Measurements from ENCODE around the gene GDAP2. TPM values are rescaled to one million over a fixed set of nuclear protein-coding genes. Genes with fewer than 3 reads are reported as not detected.
A peak's percentile ranks its signal among the peaks of the same experiment; 100 is the strongest.

The GDAP2 gene
- total RNA-seq, 2 donors from 2014 or later, result 15.8 to 20.8 TPM

- Histone ChIP-seq H3K36me3 (replicated peaks in 1 of 2; ENCODE audit: insufficient read depth in 1 of 2, low read depth in 2 of 2) (peaks cover 0 to 6% of the 10 kb centered on the region in 2 donors), H3K4me3 (no peak overlapping the region), H3K27me3 (no peaks in the 10 kb centered on the region), H3K9me3 (no peaks in the 10 kb centered on the region), H3K27ac (peak overlapping the region in 1 of 4 donors; percentile 39), H3K4me1 (peaks cover 37% of the 10 kb centered on the region)
- DNase-seq (no peak), ATAC-seq (no peak)
- no peak for TF ChIP-seq POLR2A (IDR thresholded peaks at IDR 0.05)
- 30 to 33% methylated on average over 4 of the region's 4 CpGs for WGBS, 2 donors
- intact Hi-C loops (cut with DNase I), result loop anchor here (10.0 kb wide), 1 partner anchor 373 kb away; no protein-coding TSS in a partner anchor
Observed at GRCh38 chr1:117897551-117897950, 31.9 kb downstream of the GDAP2 start.

GRCh38 chr1:117895482-117896114, 33.8 kb downstream of the GDAP2 start:
- DNase-seq (peak; percentile 76 to 85 (median 83)), ATAC-seq (peak; percentile 81)
- WGBS, 2 donors, result 3 to 6% methylated on average over 4 of the region's 4 CpGs
- intact Hi-C loops (cut with DNase I), result loop anchor here (10.0 kb wide), 1 partner anchor 371 kb away; no protein-coding TSS in a partner anchor
- Histone ChIP-seq H3K4me1 (peaks cover 57% of the 10 kb centered on the region), H3K36me3 (replicated peaks in 1 of 2; ENCODE audit: insufficient read depth in 1 of 2, low read depth in 2 of 2) (peaks cover 0 to 6% of the 10 kb centered on the region in 2 donors), H3K4me3 (no peak overlapping the region), H3K27me3 (no peaks in the 10 kb centered on the region), H3K9me3 (no peaks in the 10 kb centered on the region), H3K27ac (peak overlapping the region in 1 of 4 donors; percentile 73)
- TF ChIP-seq CTCF (IDR thresholded peaks at IDR 0.05) (peak; percentile 54 to 88 (median 79)), POLR2A (IDR thresholded peaks at IDR 0.05) (no peak)

- intact Hi-C loops (cut with DNase I), result loop anchor here (10.0 kb wide), 1 partner anchor 369 kb away; no protein-coding TSS in a partner anchor
- H3K27me3 ChIP-seq, result no peaks in the 10 kb centered on the region
Observed at GRCh38 chr1:117894078-117894477, 35.3 kb downstream of the GDAP2 start.

GRCh38 chr1:117892512-117892911, 36.9 kb downstream of the GDAP2 start:
- Histone ChIP-seq H3K36me3 (replicated peaks in 1 of 2; ENCODE audit: insufficient read depth in 1 of 2, low read depth in 2 of 2) (peaks cover 0 to 6% of the 10 kb centered on the region in 2 donors), H3K27me3 (no peaks in the 10 kb centered on the region), H3K27ac (peak overlapping the region in 2 of 4 donors; percentile 1 to 73), H3K9me3 (no peaks in the 10 kb centered on the region), H3K4me3 (no peak overlapping the region), H3K4me1 (peaks cover 61% of the 10 kb centered on the region)
- intact Hi-C loops (cut with DNase I), result loop anchor here (10.0 kb wide), 1 partner anchor 368 kb away; no protein-coding TSS in a partner anchor
- DNase-seq (no peak), ATAC-seq (peak; percentile 55)
- 15 to 17% methylated on average over 2 of the region's 2 CpGs for WGBS, 2 donors
- no peak for TF ChIP-seq CTCF (IDR thresholded peaks at IDR 0.05)
- TF ChIP-seq POLR2A (IDR thresholded peaks at IDR 0.05), result no peak

More at GRCh38 chr1:117894078-117894477, 35.3 kb downstream of the GDAP2 start:
- H3K27ac ChIP-seq, result peak overlapping the region in 3 of 4 donors; percentile 28 to 73 (median 44)
- peaks cover 0 to 6% of the 10 kb centered on the region in 2 donors for H3K36me3 ChIP-seq (replicated peaks in 1 of 2; ENCODE audit: insufficient read depth in 1 of 2, low read depth in 2 of 2)
- ATAC-seq (no peak), DNase-seq (no peak)
- WGBS, 2 donors, result 56 to 77% methylated on average over 1 of the region's 1 CpG
- H3K4me3 ChIP-seq, result no peak overlapping the region
- TF ChIP-seq CTCF (IDR thresholded peaks at IDR 0.05), result no peak
- TF ChIP-seq POLR2A (IDR thresholded peaks at IDR 0.05), result no peak
- H3K9me3 ChIP-seq, result no peaks in the 10 kb centered on the region
- H3K4me1 ChIP-seq, result peaks cover 63% of the 10 kb centered on the region

GRCh38 chr1:117890452-117890851, 39.0 kb downstream of the GDAP2 start:
- intact Hi-C loops (cut with DNase I), result loop anchor here (10.0 kb wide), 1 partner anchor 366 kb away; no protein-coding TSS in a partner anchor
- peak; percentile 52 for ATAC-seq
- 26 to 27% methylated on average over 2 of the region's 2 CpGs for WGBS, 2 donors
- Histone ChIP-seq H3K4me3 (no peak overlapping the region), H3K4me1 (peaks cover 70% of the 10 kb centered on the region), H3K27me3 (no peaks in the 10 kb centered on the region), H3K27ac (peak overlapping the region in 1 of 4 donors; percentile 60), H3K36me3 (replicated peaks in 1 of 2; ENCODE audit: insufficient read depth in 1 of 2, low read depth in 2 of 2) (no peaks in the 10 kb centered on the region), H3K9me3 (no peaks in the 10 kb centered on the region)
- TF ChIP-seq POLR2A (IDR thresholded peaks at IDR 0.05) (no peak), CTCF (IDR thresholded peaks at IDR 0.05) (no peak)
- no peak for DNase-seq

Measured in body of pancreas (tissue), 4 donors.